LNCaP clone FGC (cell line): ENCODE data around the gene AP1G1.
"Not testable (repeated sequence)": the region's sequence is repeated elsewhere in the genome, so short reads cannot be mapped to it uniquely, and the experiment has no call there.

Source experiments
- DNase-seq: peaks from one replicate; pipeline ENCODE4 v3.0.0-alpha.2; 2011; ENCODE audit warnings: low read depth
- H3K4me3 ChIP-seq: 2 replicates; pipeline ENCODE4 v1.5.1; 2011; ENCODE audit warnings: mild to moderate bottlenecking, low read depth, low read length, control low read depth
- TF ChIP-seq, protein P1 (sequence below): IDR thresholded peaks from 2 replicates; pipeline ENCODE4 v1.5.1; 2012; ENCODE audit warnings: mild to moderate bottlenecking; ENCODE audit not compliant: control insufficient read depth, insufficient read depth; ENCODE audit errors: extremely low read depth

The AP1G1 gene

GRCh38 chr16:71789136-71789535, 19.5 kb downstream of the AP1G1 start:
- no peak overlapping the region for H3K4me3 ChIP-seq
- TF ChIP-seq, protein P1, sequence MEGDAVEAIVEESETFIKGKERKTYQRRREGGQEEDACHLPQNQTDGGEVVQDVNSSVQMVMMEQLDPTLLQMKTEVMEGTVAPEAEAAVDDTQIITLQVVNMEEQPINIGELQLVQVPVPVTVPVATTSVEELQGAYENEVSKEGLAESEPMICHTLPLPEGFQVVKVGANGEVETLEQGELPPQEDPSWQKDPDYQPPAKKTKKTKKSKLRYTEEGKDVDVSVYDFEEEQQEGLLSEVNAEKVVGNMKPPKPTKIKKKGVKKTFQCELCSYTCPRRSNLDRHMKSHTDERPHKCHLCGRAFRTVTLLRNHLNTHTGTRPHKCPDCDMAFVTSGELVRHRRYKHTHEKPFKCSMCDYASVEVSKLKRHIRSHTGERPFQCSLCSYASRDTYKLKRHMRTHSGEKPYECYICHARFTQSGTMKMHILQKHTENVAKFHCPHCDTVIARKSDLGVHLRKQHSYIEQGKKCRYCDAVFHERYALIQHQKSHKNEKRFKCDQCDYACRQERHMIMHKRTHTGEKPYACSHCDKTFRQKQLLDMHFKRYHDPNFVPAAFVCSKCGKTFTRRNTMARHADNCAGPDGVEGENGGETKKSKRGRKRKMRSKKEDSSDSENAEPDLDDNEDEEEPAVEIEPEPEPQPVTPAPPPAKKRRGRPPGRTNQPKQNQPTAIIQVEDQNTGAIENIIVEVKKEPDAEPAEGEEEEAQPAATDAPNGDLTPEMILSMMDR, result no peak
- DNase-seq, result no peak

- no peak for DNase-seq
- no peak overlapping the region for H3K4me3 ChIP-seq
- TF ChIP-seq, protein P1, result no peak
Observed at GRCh38 chr16:71788578-71788977, 20.1 kb downstream of the AP1G1 start.

- not testable (repeated sequence) for H3K4me3 ChIP-seq, DNase-seq
Observed at GRCh38 chr16:71785143-71785542, 23.5 kb downstream of the AP1G1 start.

- H3K4me3 ChIP-seq, result no peak overlapping the region
- TF ChIP-seq, protein P1, result no peak
Observed at GRCh38 chr16:71784093-71784492, 24.5 kb downstream of the AP1G1 start.

GRCh38 chr16:71781741-71782140, 26.9 kb downstream of the AP1G1 start:
- H3K4me3 ChIP-seq, result no peak overlapping the region
- TF ChIP-seq, protein P1, result no peak
- DNase-seq, result no peak

More at GRCh38 chr16:71784093-71784492, 24.5 kb downstream of the AP1G1 start:
- no peak for DNase-seq

DNA sequence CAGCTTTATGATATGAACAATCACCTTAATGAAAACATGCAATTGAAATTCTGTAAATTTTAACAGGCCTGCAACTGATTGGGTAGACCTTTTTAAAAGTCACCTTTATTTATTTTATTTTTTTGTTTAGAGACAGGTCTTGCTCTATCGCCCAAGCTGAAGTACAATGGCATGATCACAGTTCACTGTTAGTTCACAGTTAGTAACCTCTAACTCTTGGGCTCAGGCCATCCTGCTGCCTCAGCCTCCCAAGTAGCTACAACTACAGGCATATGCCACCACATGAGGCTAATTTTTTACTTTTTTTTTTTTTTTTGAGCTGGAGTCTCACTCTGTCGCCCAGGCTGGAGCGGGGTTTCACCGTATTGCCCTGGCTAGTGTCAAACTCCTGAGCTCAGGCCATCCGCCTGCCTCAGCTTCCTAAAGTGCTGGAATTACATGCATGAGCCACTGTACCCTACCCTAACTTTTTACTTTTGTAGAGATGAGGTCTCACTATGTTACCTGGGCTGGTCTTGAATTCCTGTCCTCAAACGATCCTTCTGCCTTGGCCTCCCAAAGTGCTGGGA, 28.0 kb downstream of the AP1G1 start:
- DNase-seq, result no peak
- TF ChIP-seq, protein P1, result no peak
- H3K4me3 ChIP-seq, result no peak overlapping the region

DNA sequence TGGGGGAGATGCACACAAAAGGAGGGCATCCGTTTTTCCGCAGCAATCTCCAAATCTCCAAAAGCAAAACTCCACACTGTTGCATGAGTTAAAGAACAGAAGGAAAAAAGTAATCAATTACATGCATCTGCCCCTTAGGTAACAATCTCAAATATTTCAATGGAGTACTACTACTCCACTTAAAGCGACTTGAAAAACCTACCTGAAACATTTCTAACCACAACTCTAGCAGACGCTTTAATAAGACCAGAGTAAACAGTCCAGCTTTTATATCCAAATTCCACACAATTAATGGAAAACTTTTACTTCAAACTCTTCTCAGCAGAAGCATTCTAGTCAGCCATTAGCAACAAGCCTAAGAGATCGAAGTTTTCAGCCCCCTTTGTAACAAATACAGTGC, 29.9 kb downstream of the AP1G1 start:
- TF ChIP-seq, protein P1, result no peak
- no peak for DNase-seq

More for the DNA sequence above, 29.9 kb downstream of the AP1G1 start:
- H3K4me3 ChIP-seq, result no peak overlapping the region
